NCI-H2081 (cell line): Measurements from ENCODE around the gene DAB2IP.
"Not testable (repeated sequence)": the region's sequence is repeated elsewhere in the genome, so short reads cannot be mapped to it uniquely, and the experiment has no call there.

Experiments used
- DNase-seq, 2 experiments: peaks; one replicate each; lab custom pipeline; 2025; lab: John Stamatoyannopoulos, UW

The DAB2IP gene

DNA sequence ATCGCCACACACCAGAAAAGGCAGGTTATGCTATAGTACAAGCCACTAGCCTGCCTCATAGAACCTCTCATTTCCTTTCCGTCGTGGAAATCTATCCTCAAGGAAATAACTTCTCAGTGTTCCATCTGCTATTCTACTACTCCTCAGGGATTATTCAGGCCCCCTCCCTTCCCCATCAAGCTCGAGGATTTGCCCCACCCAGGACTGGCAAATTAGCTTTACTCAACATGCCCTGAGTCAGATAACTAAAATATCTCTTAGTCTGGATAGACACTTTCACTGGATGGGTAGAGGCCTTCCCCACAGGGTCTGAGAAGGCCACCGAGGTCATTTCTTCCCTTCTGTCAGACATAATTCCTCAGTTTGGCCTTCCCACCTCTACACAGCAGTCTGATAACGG is 142.9 kb downstream of the DAB2IP start:
- not testable (repeated sequence) for DNase-seq

DNA sequence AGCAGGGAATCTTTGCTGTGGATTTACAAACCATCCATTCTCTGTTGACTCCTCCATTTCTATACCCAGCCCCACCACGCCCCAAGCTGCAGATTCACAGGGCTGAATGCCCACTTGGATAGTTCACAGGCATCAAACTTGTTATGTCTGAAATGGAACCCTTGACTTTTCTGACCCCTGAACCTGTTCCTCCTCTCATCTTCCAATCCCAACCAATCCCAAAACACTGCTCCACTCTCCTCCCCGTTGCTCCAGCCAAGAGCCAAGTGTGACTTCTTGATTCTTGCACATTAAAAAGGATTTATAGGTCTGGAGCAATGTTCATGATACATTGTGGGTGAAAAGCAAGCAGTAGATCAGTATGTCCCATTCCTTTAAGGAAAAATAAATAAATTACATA is 145.6 kb downstream of the DAB2IP start:
- DNase-seq: no peak

DNA sequence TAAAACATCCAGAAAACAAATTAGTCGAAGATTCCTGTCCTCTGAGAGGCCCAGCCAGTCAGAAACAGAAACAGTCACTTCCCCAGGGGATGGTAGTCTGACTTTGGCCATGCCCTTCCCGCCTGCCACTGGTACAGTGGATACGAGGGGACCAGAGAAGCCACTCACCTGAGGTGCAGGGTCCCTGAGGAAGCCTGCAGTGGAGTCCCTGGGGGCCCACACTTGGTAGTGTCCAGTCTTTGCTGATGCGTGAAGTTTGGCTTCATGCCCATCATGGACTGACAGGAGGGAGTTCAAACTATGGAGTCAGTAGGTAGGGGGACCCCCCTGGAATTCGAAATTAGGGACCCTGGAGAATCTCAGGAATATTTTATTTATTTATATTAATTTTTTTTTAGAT is 147.5 kb downstream of the DAB2IP start:
- DNase-seq: no peak

DNA sequence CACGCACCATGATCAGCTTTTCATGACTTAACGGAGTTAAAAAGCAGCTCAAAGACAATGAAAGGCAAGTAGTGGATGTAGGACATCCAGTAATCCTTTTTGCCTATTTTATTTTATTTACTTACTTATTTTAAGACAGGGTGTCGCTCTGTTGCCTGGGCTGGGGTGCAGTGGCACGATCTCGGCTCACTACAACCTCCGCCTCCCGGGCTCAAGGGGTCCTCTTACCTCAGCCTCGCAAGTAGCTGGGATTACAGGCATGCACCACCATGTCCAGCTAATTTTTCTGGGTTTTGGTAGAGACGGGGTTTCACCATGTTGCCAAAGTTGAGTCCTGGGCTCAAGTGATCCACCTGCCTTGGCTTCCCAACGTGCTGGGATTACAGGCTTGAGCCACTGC is 148.9 kb downstream of the DAB2IP start:
- DNase-seq: no peak

DNA sequence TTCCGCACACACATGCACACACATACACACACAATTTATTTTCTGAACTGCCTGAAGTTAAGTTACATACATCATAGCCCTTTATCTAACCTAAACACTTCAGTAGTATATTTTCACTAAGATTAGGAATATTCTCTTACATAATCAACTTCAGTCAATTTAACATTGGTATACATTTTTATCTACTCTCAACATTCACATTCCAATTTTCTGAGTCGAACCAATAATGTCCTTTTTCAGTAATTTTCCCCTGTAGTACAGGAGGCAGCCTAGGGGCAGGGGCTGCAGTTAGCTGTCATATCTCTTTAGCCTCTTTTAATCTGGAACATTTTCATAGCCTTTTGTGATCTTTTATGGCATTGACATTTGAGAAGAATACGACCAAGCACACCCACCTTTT is 150.1 kb downstream of the DAB2IP start:
- no peak for DNase-seq

DNA sequence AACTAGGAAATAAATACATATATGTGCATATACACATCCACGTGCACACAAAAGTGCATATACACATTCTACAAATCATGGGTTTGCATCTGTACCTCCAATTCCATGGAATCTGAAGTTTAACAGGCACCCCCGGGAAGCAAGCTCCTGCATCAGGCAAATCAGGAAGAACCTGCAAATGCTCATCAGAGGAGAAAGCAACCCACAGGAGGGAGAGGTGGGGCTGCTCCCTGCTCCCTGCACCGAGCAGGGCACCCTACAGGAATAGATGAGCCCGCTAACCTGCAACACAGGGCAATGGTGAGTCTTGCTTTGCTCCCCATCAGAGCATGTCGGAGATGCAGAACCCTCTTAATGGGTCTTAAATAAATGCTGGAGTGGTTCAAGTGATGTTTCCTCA is 151.3 kb downstream of the DAB2IP start:
- no peak for DNase-seq

DNA sequence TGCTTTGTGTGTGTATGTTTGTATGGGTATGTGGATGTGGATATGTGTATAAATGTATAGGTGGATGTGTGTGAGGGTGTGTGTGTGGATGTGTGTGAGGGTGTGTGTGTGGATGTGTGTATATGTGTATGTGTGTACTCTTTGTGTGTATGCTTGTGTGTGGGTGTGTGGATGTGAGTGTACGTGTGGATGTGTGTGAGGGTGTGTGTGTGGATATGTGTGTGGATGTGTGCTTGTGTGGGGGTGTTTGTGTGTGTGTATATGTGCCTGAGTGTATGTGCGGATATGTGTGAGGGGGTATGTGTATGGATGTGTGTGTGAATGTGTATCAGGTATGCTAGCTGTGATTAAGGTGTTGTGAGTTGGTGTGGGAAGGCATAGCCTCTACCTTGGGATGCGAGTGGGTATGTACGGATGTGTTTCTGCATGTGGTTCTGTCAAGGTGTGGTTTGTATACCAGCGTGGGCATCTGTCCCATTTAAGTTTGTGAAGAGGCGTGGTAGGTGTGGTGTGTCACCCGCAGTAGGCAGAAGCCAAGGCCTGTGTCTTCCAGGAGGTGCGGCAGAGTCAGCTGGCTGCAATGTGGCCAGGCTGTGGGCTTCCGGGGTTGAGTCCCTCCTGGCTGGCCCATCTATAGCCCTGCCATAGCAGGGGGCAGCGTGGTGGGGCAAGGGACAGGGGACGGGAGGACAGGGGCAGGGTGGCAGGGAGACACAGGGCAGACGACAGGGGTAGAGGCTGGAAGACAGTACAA is 155.8 kb downstream of the DAB2IP start:
- no peak for DNase-seq

DNA sequence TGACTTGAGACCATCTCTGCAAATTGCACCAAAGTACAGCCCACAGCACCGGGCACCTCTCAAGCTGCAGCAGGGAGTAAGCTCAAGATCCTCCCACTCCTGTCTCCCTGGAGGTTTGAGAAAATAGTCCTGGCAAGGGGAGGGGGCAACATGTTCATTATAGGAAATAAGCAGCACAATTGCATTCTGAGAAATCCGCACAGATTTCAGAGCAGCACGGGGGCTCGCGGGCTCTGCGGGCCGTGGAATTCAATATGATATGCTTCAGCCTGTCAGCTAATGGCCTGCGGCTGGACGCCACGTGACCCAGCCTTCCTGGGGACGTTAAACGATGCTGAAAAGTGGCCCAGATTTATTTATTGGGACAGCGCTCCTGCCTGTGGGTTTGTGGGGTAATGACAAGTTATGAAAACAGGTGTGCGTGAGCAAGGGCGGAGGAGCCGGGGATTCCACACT is 156.4 kb downstream of the DAB2IP start:
- peak in 1 of 2 experiments; percentile 6 for DNase-seq

DNA sequence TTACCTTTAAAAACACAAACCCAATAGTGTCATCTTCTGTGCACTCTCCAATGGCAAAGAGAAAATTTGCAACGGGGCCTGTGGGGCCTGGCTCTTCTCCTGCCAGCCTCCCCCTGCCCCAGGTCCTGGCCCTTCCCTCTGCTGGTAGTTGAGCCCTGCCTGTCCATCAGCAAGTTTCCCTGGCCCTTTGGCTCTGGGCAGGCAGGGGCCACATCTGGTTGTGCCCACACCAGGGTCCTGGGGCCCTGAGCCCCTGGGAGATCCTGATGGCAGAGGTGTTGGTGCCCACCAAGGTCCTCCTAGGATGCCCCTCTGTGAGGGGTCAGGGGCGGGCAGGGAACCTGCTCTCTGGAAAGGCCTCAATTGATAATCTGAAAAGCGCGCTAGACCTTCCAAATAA is 157.3 kb downstream of the DAB2IP start:
- DNase-seq: no peak

DNA sequence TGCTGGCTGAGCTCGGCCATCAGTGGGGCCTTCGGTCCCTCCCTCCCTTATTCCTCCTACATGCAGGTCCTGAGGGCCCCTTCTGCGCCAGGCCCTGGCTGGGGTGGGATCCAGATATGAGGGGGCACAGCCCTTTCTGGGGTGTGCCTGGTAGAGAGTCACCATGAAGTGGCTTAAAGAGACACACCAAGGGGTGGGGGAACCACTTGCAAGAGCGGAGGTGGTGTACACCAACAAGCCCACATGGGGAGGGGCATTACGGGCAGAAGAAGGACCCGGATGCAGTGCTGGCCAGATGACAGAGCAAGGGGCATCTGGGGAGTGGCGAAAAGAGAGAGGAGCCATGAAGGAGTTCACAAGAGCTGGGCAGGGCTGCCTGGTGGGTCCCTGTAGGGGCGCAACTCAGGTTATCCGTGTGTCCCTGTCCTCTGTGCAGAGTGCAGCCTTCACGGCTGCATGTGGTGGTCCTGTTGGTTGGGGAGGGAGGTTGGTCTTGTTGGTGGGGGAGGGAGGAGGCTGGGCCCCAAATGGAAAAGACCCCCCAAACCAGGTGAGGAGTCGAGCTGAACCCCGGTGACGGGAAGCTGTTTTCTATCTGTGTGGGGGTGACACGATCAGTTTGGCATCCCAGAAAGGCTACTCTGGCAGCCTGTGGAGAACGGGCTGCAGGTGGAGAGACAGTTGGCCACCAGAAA is 158.1 kb downstream of the DAB2IP start:
- DNase-seq: no peak

DNA sequence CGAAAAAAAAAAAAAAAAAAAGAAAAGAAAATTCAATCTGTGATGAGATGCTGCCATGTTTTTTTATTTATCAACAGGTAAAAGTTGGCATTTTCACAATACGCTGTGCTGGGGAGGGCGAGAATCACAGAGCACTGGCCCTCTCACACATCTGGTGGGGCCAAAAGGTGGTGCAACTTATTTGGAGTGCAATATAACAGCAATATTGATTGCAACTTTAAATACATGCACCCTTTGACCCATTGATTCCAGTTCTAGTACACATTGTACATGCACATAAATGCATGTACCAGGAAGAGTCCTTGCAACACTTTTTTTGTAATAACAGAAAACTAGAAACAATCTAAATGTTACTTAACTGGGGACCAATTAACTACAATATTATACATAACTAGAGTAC is 159.1 kb downstream of the DAB2IP start:
- DNase-seq: no peak

DNA sequence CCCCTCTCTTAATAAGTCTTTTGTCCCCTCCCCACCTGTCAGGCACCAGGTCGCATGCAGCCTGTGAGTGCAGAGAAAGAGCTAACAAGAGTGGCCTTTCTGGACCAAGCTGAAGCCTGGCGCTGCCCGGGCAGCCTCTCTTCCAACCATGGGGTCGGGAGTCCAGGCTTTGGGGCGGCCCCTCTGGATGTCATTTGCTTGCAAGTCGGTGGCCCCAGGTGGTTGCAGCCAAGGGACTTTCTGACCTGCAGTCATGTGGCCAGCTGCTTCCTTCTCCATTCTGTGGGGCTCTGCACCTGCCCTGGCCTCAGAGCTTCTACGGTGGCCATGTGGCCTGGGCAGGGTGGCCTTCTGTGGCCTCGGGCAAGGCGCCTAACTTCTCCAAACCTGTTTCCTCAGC is 159.7 kb downstream of the DAB2IP start:
- DNase-seq: no peak

DNA sequence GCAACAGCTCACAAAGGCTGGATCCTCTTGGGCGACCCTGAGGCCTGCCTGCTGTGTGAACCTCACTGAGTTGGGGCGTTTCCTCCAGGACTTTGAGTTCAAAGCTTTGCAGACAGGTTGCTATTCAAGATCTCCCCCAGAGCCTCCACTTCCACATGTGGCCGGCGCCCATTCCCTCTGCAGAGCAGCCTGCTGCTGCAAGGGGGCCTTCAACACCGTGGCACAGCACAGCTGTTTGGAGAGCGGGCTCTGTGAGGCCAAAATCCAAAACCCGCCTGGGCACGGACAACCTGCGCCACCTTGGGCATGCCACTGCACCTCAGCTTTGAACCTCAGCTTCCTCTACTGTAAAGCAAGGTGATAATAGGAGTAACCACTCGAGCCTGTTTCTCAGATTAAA is 160.3 kb downstream of the DAB2IP start:
- DNase-seq: no peak

DNA sequence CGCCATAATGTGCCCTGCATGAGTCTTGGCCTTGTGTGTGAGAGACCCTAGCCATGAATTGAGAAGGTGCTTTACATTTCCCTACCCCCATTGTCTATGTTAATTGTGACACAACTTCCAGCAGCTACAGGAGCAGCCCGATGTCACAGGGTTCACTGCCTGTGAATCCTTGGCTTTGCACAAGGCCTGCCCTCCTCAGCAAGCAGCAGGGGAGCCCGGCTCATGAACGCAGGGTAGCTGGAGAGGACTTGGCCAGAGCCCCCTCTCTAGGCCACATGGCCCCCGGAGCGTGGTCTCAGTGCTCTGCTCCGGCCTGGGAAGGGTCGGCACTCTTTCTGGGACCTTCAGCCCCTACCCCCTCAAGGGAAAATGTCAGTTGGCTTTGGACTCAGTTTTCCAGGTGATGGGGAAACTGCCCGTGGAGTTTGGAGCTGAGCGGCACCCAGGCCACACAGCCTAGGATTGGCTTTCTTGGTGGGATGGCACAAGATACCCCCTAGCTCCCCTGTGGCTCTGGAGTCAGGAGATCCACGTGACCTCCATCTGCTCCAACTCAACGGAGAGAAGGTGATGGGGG is 160.8 kb downstream of the DAB2IP start:
- DNase-seq: no peak

DNA sequence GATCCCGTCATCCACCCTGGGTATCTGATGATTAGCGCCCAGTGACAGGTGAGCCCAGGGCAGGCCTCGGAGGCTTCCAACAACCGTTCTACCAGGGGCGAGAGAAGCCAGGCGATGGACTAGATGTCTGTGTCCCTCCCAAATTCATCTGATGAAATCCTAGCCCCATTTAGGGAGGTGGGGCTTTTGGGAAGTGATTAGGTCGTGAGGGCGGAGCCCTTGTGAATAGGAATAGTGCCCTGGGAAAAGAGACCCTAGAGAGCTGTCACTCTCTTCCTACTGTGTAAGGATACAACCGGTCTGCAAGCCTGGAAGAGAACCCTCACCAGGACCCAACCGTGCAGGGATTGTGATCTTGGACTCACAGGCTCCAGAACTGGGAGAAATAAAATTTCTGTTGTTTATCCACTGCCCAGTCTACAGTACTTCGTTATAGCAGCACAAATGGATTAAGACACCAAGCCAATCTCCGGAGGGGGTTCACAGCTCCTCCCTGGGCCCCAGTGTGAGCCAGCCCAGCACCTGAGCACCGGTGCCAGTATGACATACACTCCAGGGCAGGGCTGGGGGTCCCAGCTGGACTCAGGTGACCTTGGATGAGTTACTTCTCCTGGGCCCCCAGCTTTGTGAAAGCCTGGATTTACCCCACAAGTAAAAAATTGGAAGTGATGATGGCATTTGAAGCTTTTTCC is 162.2 kb downstream of the DAB2IP start:
- DNase-seq: no peak

DNA sequence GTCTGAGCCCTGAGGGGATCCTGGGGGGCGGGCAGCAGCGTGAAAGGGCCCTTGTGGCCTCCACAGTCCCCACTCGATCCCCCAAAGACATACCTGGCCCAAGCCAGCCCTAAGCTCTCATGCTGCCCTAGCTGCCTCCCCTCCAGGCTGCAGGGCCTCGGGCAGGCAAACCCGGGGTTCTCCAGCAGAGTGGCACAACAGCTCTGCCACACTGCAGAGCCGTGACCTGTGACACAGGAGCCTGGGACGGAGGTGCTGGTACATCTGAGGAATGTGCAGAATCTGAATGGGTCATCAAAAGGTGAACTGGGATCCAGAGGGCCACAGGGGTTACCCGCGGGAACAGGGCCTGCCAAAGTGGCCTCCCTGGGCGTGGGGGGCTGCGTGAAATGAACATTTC is 163.2 kb downstream of the DAB2IP start:
- no peak for DNase-seq

DNA sequence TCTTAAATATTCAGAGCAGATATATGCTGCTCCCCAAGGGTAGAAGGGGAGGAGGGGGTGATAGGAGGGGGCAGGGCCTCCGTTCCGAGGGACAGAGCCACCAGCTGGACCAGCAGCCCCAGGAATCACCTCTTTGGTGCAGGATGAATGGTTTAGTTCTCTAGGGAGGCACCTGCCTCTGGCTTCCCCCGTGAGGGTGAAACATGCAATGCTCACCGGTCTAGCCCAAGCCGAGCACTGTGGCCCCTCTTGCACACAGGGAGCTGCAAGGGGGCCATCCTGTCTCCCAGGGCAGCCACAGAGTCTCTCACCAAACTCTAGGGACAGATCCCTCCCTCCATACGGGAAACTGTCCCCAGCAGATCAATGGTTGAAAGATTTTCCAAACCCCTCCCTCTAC is 163.7 kb downstream of the DAB2IP start:
- no peak for DNase-seq

DNA sequence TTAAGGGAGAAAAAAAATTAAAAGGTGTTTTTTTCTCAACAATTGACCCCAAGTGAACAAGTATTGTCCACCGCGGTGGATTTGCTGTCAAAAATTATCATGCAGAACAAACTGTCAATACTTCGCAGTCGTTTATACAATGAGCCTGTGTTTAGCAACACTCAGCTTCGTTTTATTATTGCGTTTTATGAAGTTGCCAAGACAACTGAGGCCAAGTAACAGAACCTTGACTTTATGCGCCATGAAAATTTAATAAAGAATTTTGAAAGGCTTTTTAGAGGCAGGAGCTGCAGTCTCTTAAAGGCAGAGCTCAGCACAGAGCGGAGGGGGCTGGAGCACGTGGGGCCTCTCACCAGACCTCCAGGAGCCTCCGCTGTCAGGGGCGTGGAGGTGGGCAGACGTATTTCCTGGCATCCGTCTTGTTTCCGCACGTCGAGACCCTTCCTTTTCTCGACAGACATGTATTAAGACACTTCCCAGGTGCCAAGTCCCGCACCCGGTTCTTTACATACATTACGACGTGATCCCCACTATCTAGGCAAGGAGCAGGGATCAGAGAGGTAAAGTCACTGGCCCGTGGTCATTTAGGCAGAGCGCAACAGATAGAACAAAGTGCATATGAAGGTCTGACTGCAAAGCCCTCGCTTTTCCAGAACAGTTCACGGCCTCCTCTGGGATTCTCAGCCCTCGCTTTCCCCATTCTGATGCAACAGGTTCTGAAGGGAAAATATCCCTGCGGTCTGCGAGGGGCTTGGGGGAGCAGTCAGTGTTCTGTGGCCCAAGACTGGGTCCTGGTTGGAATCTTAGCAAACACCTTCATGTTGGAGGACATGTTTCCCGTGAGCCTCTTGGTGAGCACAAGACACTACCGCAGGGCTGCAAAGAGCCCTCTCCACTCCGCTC is 164.4 kb downstream of the DAB2IP start:
- DNase-seq: no peak

DNA sequence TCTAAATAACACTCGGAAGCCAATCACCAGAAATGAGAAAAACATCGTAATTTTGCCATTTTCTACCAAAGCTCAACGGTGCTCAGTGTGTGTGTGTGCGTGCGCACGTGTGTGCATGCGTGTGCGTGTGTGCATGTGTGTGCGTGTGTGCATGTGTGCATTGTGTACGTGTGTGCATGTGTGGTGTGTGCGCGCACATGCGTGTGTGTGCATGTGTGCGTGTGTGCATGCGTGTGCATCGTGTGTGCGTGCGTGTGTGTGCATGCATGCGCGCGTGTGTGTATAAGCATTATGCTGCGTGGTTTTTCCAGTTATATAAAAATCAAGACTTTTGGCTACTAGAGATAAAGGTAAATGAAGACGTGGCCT is 165.0 kb downstream of the DAB2IP start:
- DNase-seq: no peak

DNA sequence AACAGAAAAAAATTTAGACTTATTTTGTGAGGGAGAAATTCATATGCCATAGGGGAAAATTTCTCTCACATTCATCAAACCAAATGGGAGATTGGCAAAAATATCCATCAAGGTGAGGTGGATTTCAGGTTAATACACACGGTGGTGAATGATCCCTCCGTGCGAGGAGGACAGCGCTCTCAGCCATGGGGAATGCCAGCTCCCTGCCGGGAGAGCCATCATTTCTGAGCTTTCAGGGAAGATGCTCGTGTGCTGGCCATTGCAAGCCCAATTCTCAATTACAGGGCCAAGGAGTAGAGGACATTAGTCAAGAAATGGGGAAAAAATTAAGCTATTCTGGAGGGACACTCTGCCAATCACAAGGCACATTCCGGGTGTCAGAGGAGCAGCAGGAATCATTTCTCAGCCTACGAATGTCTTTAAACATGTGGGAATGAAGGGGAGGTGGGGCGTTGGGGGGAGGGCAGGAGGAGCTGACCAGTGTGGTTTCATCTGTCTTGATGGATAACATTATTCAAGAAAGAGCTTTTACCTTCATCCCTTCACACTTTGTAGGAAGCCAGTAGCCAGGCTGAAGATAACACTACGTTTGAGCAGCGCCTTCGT is 165.5 kb downstream of the DAB2IP start:
- DNase-seq: no peak

DNA sequence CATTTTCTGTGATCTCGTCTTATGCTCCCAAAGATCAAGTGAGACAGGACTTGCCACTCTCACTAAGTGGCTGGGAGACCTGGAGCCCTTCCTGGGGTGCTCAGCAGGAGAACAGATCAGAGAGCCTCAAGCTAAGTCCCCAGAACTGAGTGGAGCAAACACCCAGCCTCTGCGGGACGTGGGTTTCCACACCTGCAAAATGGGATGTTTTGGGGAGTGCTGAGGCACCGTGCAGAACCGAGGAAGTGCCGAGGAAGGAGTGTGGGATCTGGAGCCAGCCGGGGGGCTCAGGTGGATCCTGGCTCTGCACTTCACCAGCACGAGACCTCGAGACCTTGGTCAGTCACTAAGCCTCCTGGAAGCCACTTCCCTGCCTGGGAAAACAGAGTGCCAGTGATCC is 166.0 kb downstream of the DAB2IP start:
- DNase-seq: no peak
